ENCODE results near the gene TCF4. TPM values are rescaled to one million over a fixed set of nuclear protein-coding genes. Genes with fewer than 3 reads are reported as not detected.

TCF4 gene
- total RNA-seq, 1 experiment from 2014 or later: 93.7 TPM

GRCh38 chr18:55511277-55511676 is 76.7 kb downstream of the TCF4 start:
- H3K4me3 Mint-ChIP-seq (ENCODE audit: unreplicated experiment): no peak overlapping the region
- H3K27ac Mint-ChIP-seq (ENCODE audit: unreplicated experiment): no peak overlapping the region
- Histone ChIP-seq H3K9me3 (no peaks in the 10 kb centered on the region), H3K4me1 (peaks cover 30% of the 10 kb centered on the region), H3K36me3 (ENCODE audit: control insufficient read depth, insufficient read depth, low read length) (no peaks in the 10 kb centered on the region), H3K4me3 (ENCODE audit: low read depth, low read length) (no peak overlapping the region), H3K27me3 (replicated peaks; ENCODE audit: control insufficient read depth, insufficient read depth, low read length) (no peaks in the 10 kb centered on the region)
- BruUV-seq (replicated peaks): no TSS peak
- CTCF ChIA-PET: no interaction called here
- intact Hi-C loops (cut with micrococcal nuclease; ENCODE audit: unreplicated experiment): loop anchor here (5.0 kb wide), 1 partner anchor 236 kb away; no protein-coding TSS in a partner anchor
- no peaks in the 10 kb centered on the region for H3K4me1 Mint-ChIP-seq (ENCODE audit: low read depth, unreplicated experiment)
- TF ChIP-seq CTCF (IDR thresholded peaks at IDR 0.05; ENCODE audit: insufficient read depth in 1 of 2, low read depth in 1 of 2, low read length in 1 of 2, severe bottlenecking in 1 of 2, unreplicated experiment in 1 of 2): no peak
- no peak for DNase-seq
- H3K27me3 Mint-ChIP-seq (ENCODE audit: insufficient read depth, unreplicated experiment): no peaks in the 10 kb centered on the region
- POLR2A ChIA-PET: no interaction called here
- no peaks in the 10 kb centered on the region for H3K9me3 Mint-ChIP-seq (ENCODE audit: unreplicated experiment)
- no peaks in the 10 kb centered on the region for H3K36me3 Mint-ChIP-seq (ENCODE audit: insufficient read depth, unreplicated experiment)

GRCh38 chr18:55510809-55511208 is 77.2 kb downstream of the TCF4 start:
- H3K27me3 Mint-ChIP-seq (ENCODE audit: insufficient read depth, unreplicated experiment): no peaks in the 10 kb centered on the region
- no peak overlapping the region for H3K4me3 Mint-ChIP-seq (ENCODE audit: unreplicated experiment)
- no peak for DNase-seq
- ChIA-PET CTCF (no interaction called here), POLR2A (no interaction called here)
- Histone ChIP-seq H3K4me1 (peaks cover 29% of the 10 kb centered on the region), H3K4me3 (ENCODE audit: low read depth, low read length) (no peak overlapping the region), H3K27me3 (replicated peaks; ENCODE audit: control insufficient read depth, insufficient read depth, low read length) (no peaks in the 10 kb centered on the region), H3K36me3 (ENCODE audit: control insufficient read depth, insufficient read depth, low read length) (no peaks in the 10 kb centered on the region), H3K9me3 (no peaks in the 10 kb centered on the region)
- H3K4me1 Mint-ChIP-seq (ENCODE audit: low read depth, unreplicated experiment): no peaks in the 10 kb centered on the region
- intact Hi-C loops (cut with micrococcal nuclease; ENCODE audit: unreplicated experiment): loop anchor here (5.0 kb wide), 1 partner anchor 236 kb away; no protein-coding TSS in a partner anchor
- TF ChIP-seq CTCF (IDR thresholded peaks at IDR 0.05; ENCODE audit: insufficient read depth in 1 of 2, low read depth in 1 of 2, low read length in 1 of 2, severe bottlenecking in 1 of 2, unreplicated experiment in 1 of 2): no peak
- no TSS peak for BruUV-seq (replicated peaks)
- H3K9me3 Mint-ChIP-seq (ENCODE audit: unreplicated experiment): no peaks in the 10 kb centered on the region
- H3K27ac Mint-ChIP-seq (ENCODE audit: unreplicated experiment): no peak overlapping the region
- H3K36me3 Mint-ChIP-seq (ENCODE audit: insufficient read depth, unreplicated experiment): no peaks in the 10 kb centered on the region

- peaks cover 19% of the 10 kb centered on the region for H3K4me1 ChIP-seq
- ChIA-PET CTCF (no interaction called here), POLR2A (no interaction called here)
- intact Hi-C loops (cut with micrococcal nuclease; ENCODE audit: unreplicated experiment): loop anchor here (5.0 kb wide), 1 partner anchor 238 kb away; no protein-coding TSS in a partner anchor
- H3K27ac Mint-ChIP-seq (ENCODE audit: unreplicated experiment): no peak overlapping the region
- no TSS peak for BruUV-seq (replicated peaks)
- H3K4me3 ChIP-seq (ENCODE audit: low read depth, low read length): no peak overlapping the region
- no peaks in the 10 kb centered on the region for H3K27me3 Mint-ChIP-seq (ENCODE audit: insufficient read depth, unreplicated experiment)
- no peak overlapping the region for H3K4me3 Mint-ChIP-seq (ENCODE audit: unreplicated experiment)
- no peak for DNase-seq
- no peak for TF ChIP-seq CTCF (IDR thresholded peaks at IDR 0.05; ENCODE audit: insufficient read depth in 1 of 2, low read depth in 1 of 2, low read length in 1 of 2, severe bottlenecking in 1 of 2, unreplicated experiment in 1 of 2)
- no peaks in the 10 kb centered on the region for H3K36me3 Mint-ChIP-seq (ENCODE audit: insufficient read depth, unreplicated experiment)
- no peaks in the 10 kb centered on the region for H3K36me3 ChIP-seq (ENCODE audit: control insufficient read depth, insufficient read depth, low read length)
- no peaks in the 10 kb centered on the region for H3K4me1 Mint-ChIP-seq (ENCODE audit: low read depth, unreplicated experiment)
- H3K9me3 ChIP-seq: no peaks in the 10 kb centered on the region
- no peaks in the 10 kb centered on the region for H3K27me3 ChIP-seq (replicated peaks; ENCODE audit: control insufficient read depth, insufficient read depth, low read length)
- H3K9me3 Mint-ChIP-seq (ENCODE audit: unreplicated experiment): no peaks in the 10 kb centered on the region
Observed at GRCh38 chr18:55509631-55510324, 78.2 kb downstream of the TCF4 start.

Measured in Caco-2 (cell line).